Mesenchymal stem cell (in vitro differentiated cells and primary cell): ENCODE results near the gene MMP25.
"Not testable (repeated sequence)": the region's sequence is repeated elsewhere in the genome, so short reads cannot be mapped to it uniquely, and the experiment has no call there.

ENCODE experiments used
- DNase-seq: peaks from one replicate; pipeline ENCODE4 v3.0.0-alpha.2; 2013
- H2AFZ ChIP-seq: one replicate; pipeline ENCODE4 v1.6.1; 2013; ENCODE audit warnings: low read depth, mild to moderate bottlenecking, control low read depth, inconsistent platforms, low read length, moderate library complexity
- H2AK5ac ChIP-seq: 2 replicates; pipeline ENCODE4 v1.6.1; 2013; ENCODE audit warnings: low read length, moderate library complexity, mild to moderate bottlenecking, inconsistent platforms; ENCODE audit not compliant: severe bottlenecking
- H2BK120ac ChIP-seq: one replicate; pipeline ENCODE4 v1.6.1; 2013; ENCODE audit warnings: low read depth, mild to moderate bottlenecking, inconsistent platforms, low read length, moderate library complexity
- H2BK12ac ChIP-seq, 2 experiments: one replicate each; pipeline ENCODE4 v1.6.1; 2013; ENCODE audit warnings: inconsistent platforms in 2 of 2, low read length in 2 of 2, mild to moderate bottlenecking in 2 of 2, moderate library complexity in 2 of 2, control low read depth in 1 of 2
- H2BK15ac ChIP-seq: one replicate; pipeline ENCODE4 v1.6.1; 2013; ENCODE audit warnings: mild to moderate bottlenecking, low read depth, inconsistent platforms; ENCODE audit not compliant: poor library complexity, severe bottlenecking
- H2BK5ac ChIP-seq: 2 replicates; pipeline ENCODE4 v1.6.1; 2013; ENCODE audit warnings: low read depth, mild to moderate bottlenecking, low read length, control low read depth, inconsistent platforms; ENCODE audit not compliant: poor library complexity, severe bottlenecking
- H3K14ac ChIP-seq, 2 experiments: one replicate each; pipeline ENCODE4 v1.6.1; 2013; ENCODE audit warnings: inconsistent platforms in 2 of 2, low read length in 2 of 2, control low read depth in 1 of 2, mild to moderate bottlenecking in 1 of 2, moderate library complexity in 1 of 2
- H3K18ac ChIP-seq, 2 experiments: one replicate each; pipeline ENCODE4 v1.6.1; 2013; ENCODE audit warnings: inconsistent platforms in 2 of 2, low read length in 2 of 2, control low read depth in 1 of 2, low read depth in 1 of 2, mild to moderate bottlenecking in 1 of 2
- H3K23ac ChIP-seq, 2 experiments: one replicate each; pipeline ENCODE4 v1.6.1; 2013; ENCODE audit warnings: inconsistent platforms in 2 of 2, low read length in 2 of 2, mild to moderate bottlenecking in 2 of 2, moderate library complexity in 2 of 2, control low read depth in 1 of 2
- H3K27ac ChIP-seq: 2 replicates; pipeline ENCODE4 v1.5.1; 2013; ENCODE audit warnings: mild to moderate bottlenecking, moderate library complexity, low read length, control low read depth, inconsistent platforms; ENCODE audit not compliant: poor library complexity, severe bottlenecking
- H3K27me3 ChIP-seq, 2 experiments: 2 replicates each; pipeline versions ENCODE4 v1.6.1 to v1.7.0; 2013; ENCODE audit warnings: low read length in 2 of 2, mild to moderate bottlenecking in 2 of 2, moderate library complexity in 2 of 2, control low read depth in 1 of 2, inconsistent platforms in 1 of 2; ENCODE audit not compliant: control insufficient read depth in 1 of 2, insufficient read depth in 1 of 2
- H3K36me3 ChIP-seq, 2 experiments: 2 replicates each; pipeline versions ENCODE4 v1.6.1 to v1.7.0; 2013; ENCODE audit warnings: low read length in 2 of 2, control low read depth in 1 of 2, inconsistent platforms in 1 of 2, low read depth in 1 of 2, mild to moderate bottlenecking in 1 of 2; ENCODE audit not compliant: insufficient read depth in 2 of 2, control insufficient read depth in 1 of 2
- H3K4ac ChIP-seq, 2 experiments: one replicate each; pipeline ENCODE4 v1.6.1; 2013; ENCODE audit warnings: inconsistent platforms in 2 of 2, low read length in 2 of 2, mild to moderate bottlenecking in 2 of 2, moderate library complexity in 2 of 2, control low read depth in 1 of 2, low read depth in 1 of 2
- H3K4me1 ChIP-seq: 2 replicates; pipeline ENCODE4 v1.6.1; 2013; ENCODE audit warnings: low read depth, low read length, control low read depth; ENCODE audit not compliant: control insufficient read depth, insufficient read depth
- H3K4me2 ChIP-seq: 2 replicates; pipeline ENCODE4 v1.6.1; 2013; ENCODE audit warnings: low read length, mild to moderate bottlenecking, inconsistent platforms; ENCODE audit not compliant: poor library complexity, severe bottlenecking
- H3K4me3 ChIP-seq, 2 experiments: 2 replicates each; pipeline versions ENCODE4 v1.5.1 to v1.7.0; 2013; ENCODE audit warnings: low read length in 2 of 2, mild to moderate bottlenecking in 2 of 2, control low read depth in 1 of 2, low read depth in 1 of 2; ENCODE audit not compliant: insufficient read depth in 1 of 2
- H3K79me1 ChIP-seq: replicated peaks from 2 replicates; pipeline ENCODE4 v1.6.1; 2013; ENCODE audit warnings: mild to moderate bottlenecking, control low read depth, low read length, inconsistent platforms; ENCODE audit not compliant: poor library complexity, severe bottlenecking
- H3K9ac ChIP-seq: 2 replicates; pipeline ENCODE4 v1.7.0; 2013; ENCODE audit warnings: mild to moderate bottlenecking, low read length, moderate library complexity
- H3K9me3 ChIP-seq: 2 replicates; pipeline ENCODE4 v1.7.0; 2013; ENCODE audit warnings: mild to moderate bottlenecking, low read length; ENCODE audit not compliant: control insufficient read depth
- H4K8ac ChIP-seq: one replicate; pipeline ENCODE4 v1.6.1; 2013; ENCODE audit warnings: inconsistent platforms, mild to moderate bottlenecking, low read length, moderate library complexity
- H4K91ac ChIP-seq: one replicate; pipeline ENCODE4 v1.6.1; 2013; ENCODE audit warnings: mild to moderate bottlenecking, low read length, inconsistent platforms
- WGBS: methylation state at CpG from one replicate; pipeline ENCODE4 v1.1.7; 2013; ENCODE audit warnings: mixed read lengths; 5-methylcytosine and 5-hydroxymethylcytosine counted together

Gene MMP25

DNA sequence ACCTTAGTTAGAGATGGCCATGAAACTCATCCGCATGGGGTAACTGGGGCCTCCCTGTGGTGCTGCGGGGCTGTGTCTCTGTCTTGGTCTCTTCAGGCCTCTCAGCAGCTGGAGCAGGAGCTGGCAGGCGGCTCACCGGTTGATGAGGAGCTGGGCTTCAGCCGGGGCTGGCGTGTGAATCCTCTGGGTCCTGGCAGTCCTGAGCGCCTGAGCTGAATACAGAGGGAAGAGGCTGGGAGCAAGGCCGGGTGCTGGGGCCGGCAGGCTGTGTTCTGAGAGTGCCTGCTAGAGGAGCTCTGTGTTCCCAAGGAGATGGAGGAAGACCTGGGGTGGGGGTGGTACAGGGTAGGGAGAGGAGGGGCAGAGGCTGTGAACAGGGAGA lies 9.4 kb downstream of the MMP25 start:
- not testable (repeated sequence) for H2BK12ac ChIP-seq, H2BK15ac ChIP-seq, H2AK5ac ChIP-seq, H3K27ac ChIP-seq, DNase-seq, H3K4me3 ChIP-seq, H2BK5ac ChIP-seq, H3K23ac ChIP-seq, H3K9ac ChIP-seq, H3K79me1 ChIP-seq, H2BK120ac ChIP-seq, H3K14ac ChIP-seq, H3K4ac ChIP-seq, H4K8ac ChIP-seq, H2AFZ ChIP-seq, H3K18ac ChIP-seq, H4K91ac ChIP-seq, H3K4me2 ChIP-seq, H3K9me3 ChIP-seq
- peaks cover 17% of the 10 kb centered on the region for H3K4me1 ChIP-seq
- H3K36me3 ChIP-seq: peaks cover 0 to 15% of the 10 kb centered on the region in 2 experiments
- 79% methylated on average over 9 of the region's 9 CpGs for WGBS
- H3K27me3 ChIP-seq: peaks cover 10 to 11% of the 10 kb centered on the region in 2 experiments

DNA sequence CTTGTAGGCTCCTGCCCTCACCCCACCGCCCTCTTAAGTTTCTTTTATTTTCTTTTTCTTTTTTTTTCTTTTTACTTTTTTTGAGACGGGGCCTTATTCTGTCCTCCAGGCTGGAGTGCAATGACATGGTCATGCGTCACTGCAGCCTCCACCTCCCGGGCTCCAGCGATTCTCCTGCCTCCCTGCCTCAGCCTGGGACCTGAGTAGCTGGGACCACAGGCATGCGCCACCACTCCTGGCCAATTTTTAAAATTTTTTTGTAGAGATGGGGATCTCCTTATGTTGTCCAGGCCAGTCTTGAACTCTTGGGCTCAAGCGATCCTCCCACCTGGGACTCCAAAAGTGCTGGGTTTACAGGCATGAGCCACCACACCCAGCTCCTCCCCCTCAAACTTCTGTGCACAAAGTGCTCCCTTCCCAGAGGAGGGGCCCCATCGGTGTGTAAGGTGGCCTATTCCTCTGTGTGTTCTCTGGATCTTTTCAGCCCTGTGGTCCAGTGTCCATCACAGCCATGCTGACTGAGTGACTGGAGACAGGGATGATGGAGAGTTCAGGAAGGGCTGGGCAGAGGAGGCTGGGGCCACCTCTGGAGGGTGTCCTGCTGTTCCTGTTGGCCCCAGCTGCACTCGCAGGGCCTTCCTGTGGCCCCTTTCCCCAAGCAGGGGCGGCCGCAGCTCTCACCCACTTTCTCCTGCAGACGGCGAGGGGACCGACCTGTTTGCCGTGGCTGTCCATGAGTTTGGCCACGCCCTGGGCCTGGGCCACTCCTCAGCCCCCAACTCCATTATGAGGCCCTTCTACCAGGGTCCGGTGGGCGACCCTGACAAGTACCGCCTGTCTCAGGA lies 10.2 kb downstream of the MMP25 start:
- Histone ChIP-seq H3K4me1 (peaks cover 17% of the 10 kb centered on the region), H3K27ac (no peak overlapping the region), H3K4me3 (no peak overlapping the region), H2AK5ac (no peak overlapping the region), H2BK5ac (no peak overlapping the region), H4K91ac (no peak overlapping the region), H3K9me3 (no peaks in the 10 kb centered on the region), H3K4me2 (no peak overlapping the region), H2BK15ac (no peak overlapping the region), H2BK120ac (no peak overlapping the region), H3K79me1 (no peaks in the 10 kb centered on the region), H3K27me3 (peaks cover 2% of the 10 kb centered on the region in 2 experiments), H3K23ac (no peak overlapping the region), H3K18ac (no peak overlapping the region), H3K4ac (no peak overlapping the region), H3K9ac (no peak overlapping the region), H2AFZ (no peak overlapping the region), H4K8ac (no peak overlapping the region), H3K36me3 (peaks cover 0 to 15% of the 10 kb centered on the region in 2 experiments), H3K14ac (no peak overlapping the region), H2BK12ac (no peak overlapping the region)
- WGBS: 90% methylated on average over 14 of the region's 19 CpGs
- no peak for DNase-seq

DNA sequence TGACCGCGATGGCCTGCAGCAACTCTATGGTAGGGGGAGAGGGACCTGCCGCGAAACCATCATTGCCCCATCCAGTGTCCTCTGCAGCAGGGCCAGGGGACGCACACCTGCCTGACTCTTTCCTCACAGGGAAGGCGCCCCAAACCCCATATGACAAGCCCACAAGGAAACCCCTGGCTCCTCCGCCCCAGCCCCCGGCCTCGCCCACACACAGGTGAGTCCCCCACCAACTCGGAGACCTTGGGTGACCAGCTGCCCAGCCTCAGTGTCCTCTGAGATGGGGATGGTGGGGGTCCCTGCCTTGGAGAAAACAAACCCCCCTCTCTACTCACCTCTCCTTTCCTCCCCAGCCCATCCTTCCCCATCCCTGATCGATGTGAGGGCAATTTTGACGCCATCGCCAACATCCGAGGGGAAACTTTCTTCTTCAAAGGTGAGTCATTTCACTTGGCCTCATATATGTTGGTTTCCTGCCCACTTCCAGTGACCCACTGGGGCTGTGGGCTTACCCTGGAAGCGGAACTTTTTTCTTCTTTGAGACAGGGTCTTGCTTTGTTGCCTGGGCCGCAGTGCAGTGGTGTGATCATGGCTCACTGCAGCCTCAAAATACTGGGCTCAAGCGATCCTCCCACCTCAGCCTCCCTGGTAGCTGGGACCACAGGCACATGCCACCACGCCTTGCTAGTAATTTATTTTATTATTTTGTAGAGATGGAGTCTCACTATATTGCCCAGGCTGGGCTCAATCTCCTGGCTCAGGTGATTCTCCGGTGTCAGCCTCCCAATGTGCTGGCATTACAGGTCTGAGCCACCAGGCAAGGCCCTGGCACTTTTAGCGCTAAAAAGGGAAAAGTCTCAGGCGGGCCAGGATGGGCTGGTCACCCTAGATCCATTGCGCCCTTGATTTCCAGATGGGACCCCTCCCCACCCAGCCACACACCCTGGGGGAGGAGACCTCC lies 11.1 kb downstream of the MMP25 start:
- no peak for DNase-seq
- peaks cover 17% of the 10 kb centered on the region for H3K4me1 ChIP-seq
- no peaks in the 10 kb centered on the region for H3K9me3 ChIP-seq
- whole genome bisulfite sequencing: 97% methylated on average over 20 of the region's 22 CpGs
- H3K4ac ChIP-seq: no peak overlapping the region
- H2AFZ ChIP-seq: no peak overlapping the region
- H3K23ac ChIP-seq: no peak overlapping the region
- no peak overlapping the region for H2BK5ac ChIP-seq
- H3K4me2 ChIP-seq: no peak overlapping the region
- no peaks in the 10 kb centered on the region for H3K27me3 ChIP-seq
- H2BK120ac ChIP-seq: no peak overlapping the region
- H2BK12ac ChIP-seq: no peak overlapping the region
- no peak overlapping the region for H3K18ac ChIP-seq
- no peak overlapping the region for H3K4me3 ChIP-seq
- no peak overlapping the region for H4K8ac ChIP-seq
- H3K9ac ChIP-seq: no peak overlapping the region
- H2AK5ac ChIP-seq: no peak overlapping the region
- H4K91ac ChIP-seq: no peak overlapping the region
- H2BK15ac ChIP-seq: peak overlapping the region; percentile 65
- H3K36me3 ChIP-seq: peaks cover 0 to 15% of the 10 kb centered on the region in 2 experiments
- no peak overlapping the region for H3K27ac ChIP-seq
- no peaks in the 10 kb centered on the region for H3K79me1 ChIP-seq
- no peak overlapping the region for H3K14ac ChIP-seq
